ENCODE data around the gene IRX4. TPM values are rescaled to one million over a fixed set of nuclear protein-coding genes. Genes with fewer than 3 reads are reported as not detected.

The IRX4 gene
- total RNA-seq, 1 experiment from 2014 or later, result 16.5 TPM

GRCh38 chr5:1868886-1869475, 13.7 kb downstream of the IRX4 start (continued):
- no peak for TF ChIP-seq CTCF (IDR thresholded peaks at IDR 0.05 in 2 of 3, conservative IDR thresholded peaks at IDR 0.05 in 1 of 3; ENCODE audit: borderline replicate concordance in 1 of 3, insufficient read depth in 1 of 3, low read depth in 2 of 3, low read length in 2 of 3)
- TF ChIP-seq TCF7L2 (IDR thresholded peaks at IDR 0.05; ENCODE audit: borderline replicate concordance, extremely low read depth, insufficient read depth, insufficient read length), result no peak

GRCh38 chr5:1867815-1868143, 14.9 kb downstream of the IRX4 start:
- H3K79me2 ChIP-seq (ENCODE audit: insufficient read depth, low read length), result no peaks in the 10 kb centered on the region
- intact Hi-C loops (cut with micrococcal nuclease), result no loop called here
- H3K9me2 ChIP-seq (ENCODE audit: insufficient read depth), result no peaks in the 10 kb centered on the region
- peaks cover 2% of the 10 kb centered on the region; the same call in 1 of the 2 replicates for H3K27me3 ChIP-seq (ENCODE audit: insufficient read depth, low read length)
- H3K4me2 ChIP-seq (ENCODE audit: low read length), result no peak overlapping the region
- DNase-seq (ENCODE audit: low read depth, low spot score) (no peak), ATAC-seq (no peak)
- TF ChIP-seq FOSL1 (IDR thresholded peaks at IDR 0.05; ENCODE audit: low read depth) (no peak), CBX3 (IDR thresholded peaks at IDR 0.05; ENCODE audit: low read depth) (no peak), JUND (IDR thresholded peaks at IDR 0.05) (no peak), CTCF (IDR thresholded peaks at IDR 0.05 in 2 of 3, conservative IDR thresholded peaks at IDR 0.05 in 1 of 3; ENCODE audit: borderline replicate concordance in 1 of 3, insufficient read depth in 1 of 3, low read depth in 2 of 3, low read length in 2 of 3) (no peak), POLR2A (IDR thresholded peaks at IDR 0.05; ENCODE audit: borderline replicate concordance, extremely low read depth, insufficient read depth, insufficient read length) (no peak), ELF1 (IDR thresholded peaks at IDR 0.05; ENCODE audit: borderline replicate concordance, low read depth) (no peak), TCF7L2 (IDR thresholded peaks at IDR 0.05; ENCODE audit: borderline replicate concordance, extremely low read depth, insufficient read depth, insufficient read length) (no peak), CEBPB (IDR thresholded peaks at IDR 0.05; ENCODE audit: low read depth) (no peak), RAD21 (IDR thresholded peaks at IDR 0.05; ENCODE audit: low read depth) (no peak), ZBTB33 (IDR thresholded peaks at IDR 0.05; ENCODE audit: extremely low read depth, insufficient replicate concordance, low read length) (no peak)
- TF ChIP-seq, protein P1, sequence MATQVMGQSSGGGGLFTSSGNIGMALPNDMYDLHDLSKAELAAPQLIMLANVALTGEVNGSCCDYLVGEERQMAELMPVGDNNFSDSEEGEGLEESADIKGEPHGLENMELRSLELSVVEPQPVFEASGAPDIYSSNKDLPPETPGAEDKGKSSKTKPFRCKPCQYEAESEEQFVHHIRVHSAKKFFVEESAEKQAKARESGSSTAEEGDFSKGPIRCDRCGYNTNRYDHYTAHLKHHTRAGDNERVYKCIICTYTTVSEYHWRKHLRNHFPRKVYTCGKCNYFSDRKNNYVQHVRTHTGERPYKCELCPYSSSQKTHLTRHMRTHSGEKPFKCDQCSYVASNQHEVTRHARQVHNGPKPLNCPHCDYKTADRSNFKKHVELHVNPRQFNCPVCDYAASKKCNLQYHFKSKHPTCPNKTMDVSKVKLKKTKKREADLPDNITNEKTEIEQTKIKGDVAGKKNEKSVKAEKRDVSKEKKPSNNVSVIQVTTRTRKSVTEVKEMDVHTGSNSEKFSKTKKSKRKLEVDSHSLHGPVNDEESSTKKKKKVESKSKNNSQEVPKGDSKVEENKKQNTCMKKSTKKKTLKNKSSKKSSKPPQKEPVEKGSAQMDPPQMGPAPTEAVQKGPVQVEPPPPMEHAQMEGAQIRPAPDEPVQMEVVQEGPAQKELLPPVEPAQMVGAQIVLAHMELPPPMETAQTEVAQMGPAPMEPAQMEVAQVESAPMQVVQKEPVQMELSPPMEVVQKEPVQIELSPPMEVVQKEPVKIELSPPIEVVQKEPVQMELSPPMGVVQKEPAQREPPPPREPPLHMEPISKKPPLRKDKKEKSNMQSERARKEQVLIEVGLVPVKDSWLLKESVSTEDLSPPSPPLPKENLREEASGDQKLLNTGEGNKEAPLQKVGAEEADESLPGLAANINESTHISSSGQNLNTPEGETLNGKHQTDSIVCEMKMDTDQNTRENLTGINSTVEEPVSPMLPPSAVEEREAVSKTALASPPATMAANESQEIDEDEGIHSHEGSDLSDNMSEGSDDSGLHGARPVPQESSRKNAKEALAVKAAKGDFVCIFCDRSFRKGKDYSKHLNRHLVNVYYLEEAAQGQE (IDR thresholded peaks at IDR 0.05; ENCODE audit: low read depth), result no peak
- TF ChIP-seq, protein P2, sequence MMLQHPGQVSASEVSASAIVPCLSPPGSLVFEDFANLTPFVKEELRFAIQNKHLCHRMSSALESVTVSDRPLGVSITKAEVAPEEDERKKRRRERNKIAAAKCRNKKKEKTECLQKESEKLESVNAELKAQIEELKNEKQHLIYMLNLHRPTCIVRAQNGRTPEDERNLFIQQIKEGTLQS (IDR thresholded peaks at IDR 0.05), result no peak
- TF ChIP-seq, protein P3, sequence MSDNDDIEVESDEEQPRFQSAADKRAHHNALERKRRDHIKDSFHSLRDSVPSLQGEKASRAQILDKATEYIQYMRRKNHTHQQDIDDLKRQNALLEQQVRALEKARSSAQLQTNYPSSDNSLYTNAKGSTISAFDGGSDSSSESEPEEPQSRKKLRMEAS (IDR thresholded peaks at IDR 0.05), result no peak
- H3K9ac ChIP-seq (ENCODE audit: low read length), result no peak overlapping the region
- H2AFZ ChIP-seq (ENCODE audit: low read depth, low read length, poor library complexity, severe bottlenecking), result no peak overlapping the region
- no peak overlapping the region for H3K27ac ChIP-seq (ENCODE audit: low read depth, low read length)
- H4K20me1 ChIP-seq (ENCODE audit: insufficient read depth), result no peaks in the 10 kb centered on the region
- no peaks in the 10 kb centered on the region for H3K4me1 ChIP-seq (ENCODE audit: control insufficient read depth in 1 of 2, insufficient read depth in 2 of 2, low read length in 2 of 2)
- no peaks in the 10 kb centered on the region for H3K9me3 ChIP-seq (ENCODE audit: control insufficient read depth in 1 of 2, insufficient read depth in 1 of 2, low read depth in 1 of 2, low read length in 2 of 2)
- ChIA-PET POLR2A (no interaction called here), RAD21 (ENCODE audit: low non-redundant PET in 1 of 2, low total read pairs in 2 of 2, uncharacterized antibody in 2 of 2, unreplicated experiment in 2 of 2) (no interaction called here), CTCF (no interaction called here)
- no peak overlapping the region for H3K4me3 ChIP-seq (replicated peaks in 1 of 2; ENCODE audit: low read depth in 1 of 2, low read length in 2 of 2)
- no TSS peak for BruUV-seq (replicated peaks)
- no peaks in the 10 kb centered on the region for H3K36me3 ChIP-seq (ENCODE audit: control insufficient read depth in 1 of 2, insufficient read depth in 2 of 2, low read length in 2 of 2)

Data from HCT116 (cell line).